ENCODE data around the gene KCNH1. TPM values are rescaled to one million over a fixed set of nuclear protein-coding genes. Genes with fewer than 3 reads are reported as not detected.
"Not testable (repeated sequence)": the region's sequence is repeated elsewhere in the genome, so short reads cannot be mapped to it uniquely, and the experiment has no call there.

Gene KCNH1
- total RNA-seq, 1 experiment from 2014 or later = 2.4 TPM

DNA sequence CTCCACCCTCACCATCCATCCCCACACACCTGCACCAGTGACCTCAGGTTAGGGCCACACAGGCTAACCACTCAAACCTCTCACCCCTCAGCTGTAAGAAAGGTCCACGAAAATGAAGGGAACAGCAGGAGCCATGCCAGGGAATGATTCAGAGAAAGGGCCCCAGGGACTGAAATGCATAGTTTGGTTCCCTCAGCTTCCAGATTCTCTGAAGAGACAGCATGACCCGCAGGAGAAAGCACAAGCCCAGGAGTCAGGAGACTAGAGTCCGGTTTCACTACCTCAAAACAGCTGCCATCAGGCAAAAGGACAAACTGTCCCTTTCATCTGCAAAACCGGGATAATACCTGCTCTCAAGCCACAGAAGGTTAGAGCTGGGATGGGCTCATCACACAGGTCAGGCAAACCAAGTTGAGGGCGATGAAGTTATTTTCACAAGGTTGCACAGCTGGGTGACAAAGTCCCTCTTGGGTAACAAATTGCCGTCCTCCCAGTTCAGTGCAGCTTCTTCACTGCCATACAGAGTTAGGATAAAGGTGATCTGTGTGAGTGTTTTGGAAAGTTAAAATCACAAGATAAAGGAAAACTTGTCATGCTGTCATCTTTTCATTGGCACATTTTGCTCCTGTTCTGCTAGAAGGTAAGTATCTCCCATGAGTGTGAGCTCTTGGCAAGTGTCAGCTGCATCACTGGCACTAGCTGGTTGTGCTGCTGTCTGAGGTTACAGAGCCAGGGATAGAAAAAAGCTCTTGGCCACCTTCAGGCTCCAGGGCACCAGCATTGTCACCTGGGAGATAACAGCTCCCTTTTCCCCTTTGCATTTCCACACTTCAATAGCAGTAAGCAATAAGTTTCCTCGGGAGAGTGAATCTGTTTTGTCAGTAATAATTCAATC lies 120.4 kb downstream of the KCNH1 start:
- DNase-seq (ENCODE audit: low read depth) = no peak

DNA sequence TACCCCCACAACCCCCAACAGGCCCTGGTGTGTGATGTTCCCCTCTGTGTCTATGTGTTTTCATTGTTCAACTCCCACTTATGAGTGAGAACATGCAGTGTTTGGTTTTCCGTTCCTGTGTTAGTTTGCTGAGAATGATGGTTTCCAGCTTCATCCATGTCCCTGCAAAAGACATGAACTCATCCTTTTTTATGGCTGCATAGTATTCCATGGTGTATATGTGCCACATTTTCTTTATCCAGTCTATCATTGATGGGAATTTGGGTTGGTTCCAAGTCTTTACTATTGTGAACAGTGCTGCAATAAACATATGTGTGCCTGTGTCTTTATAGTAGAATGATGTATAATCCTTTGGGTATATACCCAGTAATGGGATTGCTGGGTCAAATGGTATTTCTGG lies 122.8 kb downstream of the KCNH1 start:
- not testable (repeated sequence) for DNase-seq (ENCODE audit: low read depth)

DNA sequence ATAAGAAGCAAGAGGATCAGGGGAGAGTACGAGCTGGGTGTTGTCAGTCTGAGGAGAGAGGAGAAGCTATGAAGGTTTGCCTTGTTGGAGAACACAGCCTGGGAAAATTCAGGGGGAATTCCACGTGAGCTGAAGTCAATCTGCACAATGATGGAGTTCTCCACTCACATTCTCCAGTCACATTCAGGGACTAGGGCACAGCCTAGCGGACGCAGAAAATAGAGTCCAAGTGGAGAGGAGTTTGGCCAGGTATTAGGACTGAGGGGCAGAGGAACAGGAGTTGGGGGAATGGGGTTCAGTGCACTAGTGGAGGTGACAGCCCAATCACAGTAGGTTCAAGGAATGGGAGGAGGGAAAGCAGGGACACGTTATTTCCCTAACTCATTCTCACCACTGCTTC lies 124.0 kb downstream of the KCNH1 start:
- no peak for DNase-seq (ENCODE audit: low read depth)

DNA sequence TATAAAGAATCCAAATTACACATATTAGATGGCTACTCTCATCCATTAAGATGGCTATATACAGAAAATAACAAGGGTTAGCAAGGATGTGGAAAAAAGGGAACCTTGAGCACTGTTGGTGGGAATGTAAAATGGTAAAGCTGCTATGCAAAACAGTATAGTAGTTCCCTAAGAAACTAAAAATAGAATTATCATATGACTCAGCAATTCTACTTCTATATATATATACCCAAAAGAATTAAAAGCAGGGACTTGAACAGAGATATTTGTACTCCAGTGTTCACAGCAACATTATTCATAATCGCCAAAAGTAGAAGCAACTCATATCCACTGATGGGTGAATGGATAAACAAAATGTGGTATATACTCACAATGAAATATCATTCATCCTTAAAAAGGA lies 126.1 kb downstream of the KCNH1 start:
- DNase-seq (ENCODE audit: low read depth) = no peak

DNA sequence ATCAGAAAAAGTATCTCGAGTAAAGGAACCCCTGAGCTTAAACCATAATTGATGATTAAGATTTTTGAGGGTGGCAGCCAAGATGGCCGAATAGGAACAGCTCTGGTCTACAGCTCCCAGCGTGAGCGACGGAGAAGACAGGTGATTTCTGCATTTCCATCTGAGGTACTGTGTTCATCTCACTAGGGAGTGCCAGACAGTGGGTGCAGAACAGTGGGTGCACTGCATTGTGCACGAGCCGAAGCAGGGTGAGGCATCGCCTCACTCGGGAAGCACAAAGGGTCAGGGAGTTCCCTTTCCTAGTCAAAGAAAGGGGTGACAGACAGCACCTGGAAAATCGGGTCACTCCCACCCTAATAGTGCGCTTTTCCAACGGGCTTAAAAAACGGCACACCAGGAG lies 138.0 kb downstream of the KCNH1 start:
- DNase-seq (ENCODE audit: low read depth) = not testable (repeated sequence)

DNA sequence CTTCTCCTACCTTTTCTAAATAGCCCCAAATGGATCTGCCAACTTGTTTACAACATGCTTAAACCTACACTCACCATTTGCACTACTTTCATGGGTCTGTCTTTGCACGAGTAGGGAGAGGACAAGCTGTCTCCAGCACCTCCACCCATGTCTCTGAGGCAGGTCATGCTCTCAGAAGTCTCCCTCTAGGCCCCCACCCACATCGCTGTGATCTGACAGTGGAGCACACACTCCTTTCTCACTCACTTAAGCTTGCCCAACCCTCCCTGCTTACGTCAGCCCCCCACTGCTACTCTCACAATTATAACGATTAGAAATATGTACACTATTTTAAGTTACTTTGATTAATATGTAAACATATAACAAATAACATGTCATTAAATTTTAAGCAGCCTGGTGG lies 141.1 kb downstream of the KCNH1 start:
- no peak for DNase-seq (ENCODE audit: low read depth)

DNA sequence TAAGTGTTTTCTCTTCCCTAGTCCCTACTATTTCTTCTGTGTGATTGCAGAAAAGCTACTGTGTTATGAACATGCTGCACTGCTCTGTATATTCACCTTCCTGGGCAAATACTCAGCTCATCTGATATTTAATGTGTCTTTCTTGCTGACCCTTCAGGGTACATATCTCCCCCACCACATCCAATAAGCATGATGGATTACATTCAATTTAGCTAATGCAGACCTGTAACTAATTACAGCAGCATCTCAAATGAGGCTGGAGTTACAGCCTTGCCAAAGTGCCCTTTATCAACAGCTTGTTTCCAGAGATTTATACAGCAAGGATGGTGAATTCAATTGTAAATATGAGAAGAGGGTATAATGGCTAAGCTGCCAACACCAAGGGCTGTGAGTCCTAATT lies 144.0 kb downstream of the KCNH1 start:
- no peak for DNase-seq (ENCODE audit: low read depth)

DNA sequence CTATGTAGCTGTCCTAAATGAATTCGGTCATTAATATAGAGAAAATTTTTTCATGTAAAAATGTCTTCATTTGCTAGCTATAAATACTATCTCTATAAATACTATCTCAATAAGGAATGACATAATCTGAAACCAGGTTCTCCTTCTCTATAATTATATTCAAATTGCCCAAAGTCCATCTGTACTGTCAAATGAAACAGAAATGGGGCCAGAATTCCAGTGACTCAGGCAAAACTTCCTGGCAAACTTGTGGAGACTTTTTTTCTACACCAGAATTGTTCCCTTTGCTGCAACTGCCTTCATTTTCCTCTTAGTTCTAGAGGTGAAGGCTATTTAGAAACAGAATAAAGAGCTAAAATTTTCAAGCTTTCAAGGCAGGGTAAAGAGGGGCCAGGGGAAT lies 152.5 kb downstream of the KCNH1 start:
- peak; percentile 21 for DNase-seq (ENCODE audit: low read depth)

DNA sequence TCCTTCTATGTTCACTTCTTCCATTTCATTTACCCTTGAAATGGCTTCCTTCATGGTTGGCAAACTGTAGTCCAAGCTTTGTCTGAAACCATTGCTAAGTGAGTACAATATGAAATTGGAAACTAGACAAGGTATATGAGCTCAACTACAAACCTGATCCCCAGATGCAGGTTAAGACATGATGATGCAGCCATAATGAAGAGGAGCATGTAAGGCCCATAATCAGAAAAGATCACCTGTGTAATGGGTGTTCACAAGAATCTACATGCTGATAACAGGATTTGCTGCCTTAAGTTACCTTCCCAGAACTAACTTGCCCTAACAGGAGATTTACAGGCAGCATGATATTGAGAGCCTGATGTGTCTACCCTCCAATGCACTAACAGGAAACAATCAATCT lies 153.9 kb downstream of the KCNH1 start:
- no peak for DNase-seq (ENCODE audit: low read depth)

DNA sequence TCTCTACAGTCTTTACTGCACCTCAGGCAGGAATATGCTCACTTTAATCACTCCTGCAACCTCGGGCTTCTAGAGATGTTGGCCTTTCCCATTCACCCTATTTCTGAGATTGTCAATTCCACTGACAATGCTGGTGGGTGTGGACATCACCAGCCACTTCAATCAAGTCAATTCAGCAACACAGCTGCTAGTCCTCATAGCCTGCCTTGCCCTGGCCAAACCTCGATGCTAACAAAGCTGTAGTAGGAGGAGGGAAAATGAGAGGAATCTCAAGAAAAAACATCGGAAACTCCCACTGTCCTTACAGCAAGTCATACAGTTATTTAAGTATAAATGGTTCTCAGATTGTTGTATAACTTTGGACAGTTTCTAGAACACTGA lies 155.0 kb downstream of the KCNH1 start:
- DNase-seq (ENCODE audit: low read depth) = no peak

DNA sequence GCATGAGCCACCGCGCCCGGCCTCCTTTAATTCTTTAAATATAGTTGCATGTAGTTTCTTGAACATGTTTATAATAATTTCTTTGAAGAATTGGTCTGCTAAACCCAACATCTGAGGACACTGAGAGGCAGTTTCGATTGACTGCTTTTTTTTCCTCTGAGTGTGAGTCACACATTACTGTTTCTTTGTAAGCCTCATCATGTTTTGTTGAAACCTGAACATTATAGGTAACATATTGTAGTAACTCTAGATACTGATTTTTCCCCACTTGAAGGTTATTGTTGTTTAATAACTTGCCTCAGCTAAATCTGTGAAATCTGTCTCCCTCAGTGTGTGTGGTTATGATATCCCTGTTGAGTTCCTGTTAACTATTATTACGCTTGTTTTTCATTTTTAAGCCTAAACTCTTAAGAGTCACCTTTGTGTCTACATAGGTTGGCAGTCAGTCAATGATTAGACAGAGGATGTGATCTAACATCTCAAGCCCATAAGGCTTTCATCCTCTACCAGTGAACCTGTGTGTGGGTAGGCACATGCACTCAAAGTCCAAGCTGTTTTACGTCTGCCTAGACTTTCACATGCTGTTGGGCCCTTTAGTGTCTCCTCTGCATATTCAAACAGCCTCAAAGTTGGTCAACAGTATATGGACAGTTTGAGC lies 155.5 kb downstream of the KCNH1 start:
- DNase-seq (ENCODE audit: low read depth) = peak; percentile 16

DNA sequence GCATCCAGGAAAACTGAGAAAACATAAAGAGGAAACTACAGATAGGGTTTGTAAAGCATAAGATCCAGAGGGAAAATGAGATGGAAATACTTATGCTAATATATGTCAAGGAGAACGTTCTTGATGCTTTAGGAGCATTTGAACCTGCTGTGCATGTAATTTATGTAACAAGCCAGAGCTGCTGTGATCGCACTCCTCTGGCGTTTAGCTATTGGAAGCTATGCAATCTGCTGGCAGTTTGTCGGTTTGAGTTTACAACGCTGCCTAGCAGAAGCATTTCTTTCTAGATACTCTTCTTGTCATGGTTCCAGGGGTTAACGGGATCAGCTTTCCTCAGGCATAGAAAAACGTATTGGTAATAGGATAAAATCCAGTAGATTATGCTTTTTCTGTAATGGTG lies 182.7 kb downstream of the KCNH1 start:
- no peak for DNase-seq (ENCODE audit: low read depth)

DNA sequence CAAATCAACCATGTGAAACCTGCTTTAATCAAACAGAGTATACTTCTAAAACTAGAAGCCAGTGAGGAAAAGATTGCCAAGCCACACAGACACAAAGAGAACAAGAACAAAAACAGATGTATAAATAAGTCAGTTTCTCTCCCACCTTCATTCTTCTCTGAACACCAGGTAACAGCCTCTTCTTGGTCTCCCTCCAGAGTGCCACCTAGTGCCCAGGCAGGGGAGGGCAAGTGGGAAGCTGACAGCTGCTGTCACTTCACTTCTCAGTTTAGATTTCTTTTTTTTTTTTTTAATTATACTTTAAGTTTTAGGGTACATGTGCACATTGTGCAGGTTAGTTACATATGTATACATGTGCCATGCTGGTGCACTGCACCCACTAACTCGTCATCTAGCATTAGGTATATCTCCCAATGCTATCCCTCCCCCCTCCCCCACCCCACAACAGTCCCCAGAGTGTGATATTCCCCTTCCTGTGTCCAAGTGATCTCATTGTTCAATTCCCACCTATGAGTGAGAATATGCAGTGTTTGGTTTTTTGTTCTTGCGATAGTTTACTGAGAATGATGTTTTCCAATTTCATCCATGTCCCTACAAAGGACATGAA lies 183.9 kb downstream of the KCNH1 start:
- peak; percentile 25 for DNase-seq (ENCODE audit: low read depth)

DNA sequence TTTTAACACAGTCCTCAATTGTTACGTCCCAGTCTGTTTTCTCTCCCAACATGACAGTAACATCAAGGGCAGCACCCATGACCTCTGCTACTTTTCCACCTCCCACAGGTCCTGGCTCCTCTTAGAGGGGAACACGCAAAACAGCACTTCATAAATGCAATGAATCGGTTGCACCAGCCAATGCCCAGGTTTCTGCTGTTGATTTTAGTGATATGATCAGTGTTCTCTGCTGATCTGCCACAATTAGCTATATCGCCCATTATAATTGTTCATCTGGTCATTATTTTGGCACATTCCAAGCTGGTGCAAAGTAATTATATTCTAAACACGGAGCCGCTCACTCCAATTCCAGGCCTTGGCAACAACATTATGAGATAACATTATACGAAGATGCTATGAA lies 184.5 kb downstream of the KCNH1 start:
- DNase-seq (ENCODE audit: low read depth) = no peak

DNA sequence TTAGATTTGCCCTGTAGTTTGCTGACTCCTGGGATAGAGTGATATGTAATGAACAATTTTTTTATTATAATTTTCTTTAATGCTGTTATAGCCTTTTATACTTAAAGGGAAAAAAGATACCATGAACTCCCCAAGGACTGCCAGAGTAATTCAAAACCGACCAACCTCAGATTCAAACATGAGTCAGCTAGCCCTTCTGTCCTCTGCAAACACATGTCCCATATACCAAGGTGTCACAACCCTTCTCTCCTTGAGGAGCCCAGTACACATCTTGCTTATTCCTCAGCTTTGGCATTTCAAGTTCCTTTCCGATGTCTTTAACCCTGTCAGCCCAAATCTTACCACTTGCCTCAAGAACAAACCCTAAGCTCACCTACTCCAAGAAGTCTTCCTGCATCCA lies 184.9 kb downstream of the KCNH1 start:
- DNase-seq (ENCODE audit: low read depth) = peak; percentile 46

DNA sequence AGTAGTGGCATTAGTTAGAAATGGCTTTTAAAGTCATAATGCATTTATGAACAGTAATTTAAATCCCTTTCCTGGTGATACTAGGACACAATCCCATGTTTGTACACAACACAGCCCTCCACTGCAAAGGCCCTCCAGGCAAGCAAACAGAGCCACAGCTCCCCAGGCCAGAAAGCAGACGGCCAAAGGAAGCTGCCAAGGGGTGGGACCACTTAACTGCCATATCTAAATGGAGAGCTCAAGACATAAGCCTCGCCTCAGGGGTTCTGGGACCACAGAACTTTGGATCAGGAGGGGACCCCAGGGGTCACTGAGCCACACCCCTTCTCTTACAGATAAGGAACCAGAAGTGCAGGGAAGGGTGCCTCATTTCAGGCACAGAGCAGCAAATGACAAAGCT lies 189.7 kb downstream of the KCNH1 start:
- DNase-seq (ENCODE audit: low read depth) = no peak

DNA sequence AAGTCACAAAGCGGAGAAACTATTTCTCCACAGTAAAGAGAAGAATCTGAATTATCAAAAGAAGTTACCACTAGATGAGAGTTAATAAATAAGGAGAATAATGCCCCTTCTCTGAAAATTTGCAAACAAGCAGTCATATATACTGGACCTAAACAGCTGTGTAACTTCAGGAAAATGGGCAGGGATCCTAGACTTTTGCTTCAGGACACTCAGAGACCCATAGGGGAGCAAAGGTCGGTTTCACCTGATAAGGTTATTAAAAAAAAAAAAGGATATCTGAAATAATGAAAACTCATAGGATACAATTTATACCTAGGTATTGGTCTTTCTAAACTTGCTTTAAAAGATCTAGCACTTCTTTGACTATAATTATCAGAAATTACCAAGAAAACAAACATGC lies 191.4 kb downstream of the KCNH1 start:
- no peak for DNase-seq (ENCODE audit: low read depth)

DNA sequence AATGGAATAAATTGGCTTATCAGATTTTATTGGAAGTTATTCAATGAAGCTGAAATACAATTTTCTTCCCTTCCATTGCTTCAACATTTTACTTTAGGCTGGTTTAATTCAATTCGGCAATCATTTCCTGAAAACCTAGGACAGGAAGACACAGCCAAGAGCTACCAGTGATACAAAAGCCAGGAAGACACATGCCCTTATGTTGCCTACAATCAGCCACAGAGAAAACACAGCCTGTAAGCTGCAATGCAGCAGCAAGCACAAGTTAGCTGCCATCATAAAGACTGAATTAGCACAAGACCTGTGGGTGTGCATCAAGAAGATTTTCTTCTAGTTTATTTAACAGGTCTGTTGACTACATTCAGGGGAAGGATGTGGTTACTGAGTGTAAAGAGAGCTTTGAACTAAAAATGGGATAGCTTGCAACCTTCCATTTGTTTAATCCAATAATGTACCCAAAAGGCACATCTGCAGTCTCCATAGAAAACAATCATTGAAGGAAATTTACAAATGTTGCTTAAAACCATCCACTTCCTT lies 193.8 kb downstream of the KCNH1 start:
- DNase-seq (ENCODE audit: low read depth) = no peak

DNA sequence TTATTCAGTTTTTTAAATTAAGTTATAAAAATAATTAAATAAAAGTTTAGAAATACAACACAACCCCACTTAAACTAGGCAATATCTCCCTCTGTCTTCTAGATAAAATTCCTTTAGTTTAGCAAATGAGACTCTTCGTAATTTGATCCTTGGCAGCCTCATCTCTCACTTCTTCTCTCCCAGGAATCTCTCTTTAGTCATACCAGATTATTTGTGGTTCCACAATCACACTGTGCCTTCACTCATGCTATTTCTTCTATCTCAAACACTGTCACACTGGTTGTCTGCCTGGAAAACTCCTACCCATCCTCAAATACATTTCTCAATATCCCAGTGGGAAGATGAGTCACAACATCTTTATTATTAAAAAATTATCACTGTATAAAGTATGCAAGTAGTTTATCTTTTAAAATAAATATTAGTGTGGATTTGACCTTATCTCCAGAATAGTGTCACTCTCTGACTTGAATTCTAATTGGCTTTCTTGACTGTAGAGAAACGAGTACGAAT lies 195.5 kb downstream of the KCNH1 start:
- peak; percentile 46 for DNase-seq (ENCODE audit: low read depth)

DNA sequence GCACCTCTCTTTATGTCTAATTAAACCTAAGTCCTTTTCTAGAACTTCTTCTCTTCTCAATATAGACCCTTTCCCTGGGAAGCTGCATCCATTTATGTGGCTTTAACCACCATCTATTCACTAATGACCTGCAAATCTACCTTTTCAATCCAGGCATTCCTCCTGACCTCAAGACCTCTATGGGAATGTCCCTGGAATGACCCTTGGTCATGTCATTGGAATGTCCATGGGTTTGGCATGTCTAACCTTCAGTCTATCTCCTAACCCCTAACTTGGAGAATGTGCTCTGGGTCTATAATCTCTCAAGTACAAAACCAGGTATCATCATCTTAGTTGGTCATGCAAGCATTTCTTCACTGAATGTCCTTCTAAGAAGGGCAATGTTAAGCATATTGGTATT lies 196.1 kb downstream of the KCNH1 start:
- no peak for DNase-seq (ENCODE audit: low read depth)

DNA sequence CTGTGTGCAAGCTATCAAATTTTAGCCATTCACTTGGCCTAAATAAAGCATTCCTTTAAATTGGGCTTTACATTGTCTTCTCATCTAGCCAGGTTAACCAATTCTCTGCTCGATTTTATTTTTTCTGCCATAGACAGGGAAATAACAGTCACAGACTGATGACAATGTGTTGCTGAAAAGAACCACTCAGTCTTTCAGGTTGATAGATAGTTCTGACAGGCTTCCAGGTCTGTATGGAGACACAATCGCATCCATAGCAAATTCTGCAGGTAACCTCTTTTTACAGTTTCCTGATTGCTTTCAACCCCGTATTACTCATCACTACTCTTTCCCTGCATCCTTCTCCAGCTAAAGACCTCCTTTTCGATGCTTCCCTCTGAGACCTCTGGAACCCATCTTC lies 198.0 kb downstream of the KCNH1 start:
- no peak for DNase-seq (ENCODE audit: low read depth)

DNA sequence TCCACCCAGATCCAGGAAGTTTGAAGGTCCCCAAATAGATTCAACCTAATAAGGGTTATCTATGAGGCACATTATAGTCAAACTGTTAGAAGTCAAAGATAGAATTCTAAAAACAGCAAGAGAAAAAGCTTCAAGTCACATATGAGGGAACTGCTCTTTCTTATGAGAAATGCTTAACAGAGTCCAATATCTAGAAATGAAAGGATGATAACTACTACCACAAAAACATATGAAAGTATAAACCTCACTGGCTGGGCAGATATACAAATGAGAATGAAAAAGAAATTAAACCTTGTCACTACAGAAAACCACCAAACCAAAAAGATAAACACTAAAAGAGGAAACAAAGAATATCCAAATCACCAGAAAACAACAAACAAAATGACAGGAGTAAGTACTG lies 201.8 kb downstream of the KCNH1 start:
- DNase-seq (ENCODE audit: low read depth) = no peak

Measured in HT1080 (cell line).